HG03439 (cell line): Measurements from ENCODE around the gene KLC4.

Experiments used
- ATAC-seq: cut with Tn5 transposase; IDR thresholded peaks from one replicate; pipeline ENCODE4 v1.9.1; 2021; ENCODE audit warnings: mild to moderate bottlenecking, moderate library complexity; ENCODE audit not compliant: unreplicated experiment

The KLC4 gene

DNA sequence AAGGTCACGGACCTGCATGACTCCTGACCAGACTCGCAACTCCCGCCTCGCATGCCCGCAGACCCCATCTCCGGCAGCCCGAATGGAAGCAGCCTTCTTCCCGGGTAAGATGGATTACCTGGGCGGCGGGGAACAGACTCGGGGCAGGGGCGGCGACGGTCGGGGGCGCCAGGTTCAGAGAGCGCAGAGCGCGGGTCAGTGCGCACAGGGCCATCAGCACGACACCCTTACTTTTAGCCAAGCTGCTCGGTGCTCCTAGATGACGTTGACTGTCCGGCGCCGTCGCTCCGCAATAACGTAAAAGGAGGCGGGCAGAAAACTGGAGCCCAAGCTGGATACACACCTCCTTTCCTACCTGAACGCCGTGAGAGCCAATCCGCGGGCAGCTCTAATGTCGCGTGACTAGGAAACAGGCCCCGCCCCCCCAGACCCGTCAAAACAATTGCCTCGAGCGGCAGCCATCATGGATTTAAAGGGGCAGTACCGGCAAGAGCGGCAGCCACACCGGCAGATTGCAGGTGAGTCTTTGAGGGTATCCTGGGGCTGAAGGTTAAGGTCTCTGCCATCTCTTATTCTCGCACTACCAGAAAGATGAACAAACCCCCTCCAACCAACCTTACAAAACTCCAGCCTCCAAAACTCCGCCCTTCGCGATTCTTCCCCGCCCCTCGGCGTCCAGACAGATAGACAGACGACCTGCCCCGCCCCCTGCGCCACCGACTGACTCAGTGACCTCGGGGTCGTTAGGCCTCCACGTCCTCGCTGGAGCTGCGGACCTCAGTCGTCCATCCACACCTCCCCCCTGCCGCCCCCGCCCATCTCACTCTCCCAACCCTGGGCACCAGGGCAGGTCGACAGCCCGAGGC, at the start of gene KLC4, which contains the start of gene MRPL2:
Gene KLC4, plus strand, starts transcription at position 464 of the 866 bp plus-strand sequence. CDS start 1,705 bp downstream, outside the sequence.
Gene MRPL2, minus strand, starts transcription at position 267 of the 866 bp plus-strand sequence. Its CDS starts 53 bp downstream, at position 214.
- peak; percentile 90 for ATAC-seq

DNA sequence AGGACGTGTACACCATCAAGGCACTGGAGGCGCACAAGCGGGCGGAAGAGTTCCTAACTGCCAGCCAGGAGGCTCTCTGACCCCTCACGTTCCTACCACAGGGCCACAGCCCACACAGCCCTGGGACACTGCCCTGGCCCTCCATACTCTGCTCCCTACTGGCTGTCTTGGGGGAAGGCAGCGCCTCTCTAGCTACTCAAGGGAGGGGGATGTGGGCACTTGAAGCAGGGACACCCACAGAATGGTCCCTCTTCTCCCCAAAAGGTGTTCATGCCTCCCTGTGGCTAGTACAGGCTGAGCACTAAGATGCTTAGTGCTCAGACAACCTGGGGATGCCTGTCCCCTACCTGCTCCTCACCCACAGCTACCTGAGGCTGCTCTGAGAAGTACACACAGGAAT, 48.2 kb upstream of the KLC4 start:
- no peak for ATAC-seq

DNA sequence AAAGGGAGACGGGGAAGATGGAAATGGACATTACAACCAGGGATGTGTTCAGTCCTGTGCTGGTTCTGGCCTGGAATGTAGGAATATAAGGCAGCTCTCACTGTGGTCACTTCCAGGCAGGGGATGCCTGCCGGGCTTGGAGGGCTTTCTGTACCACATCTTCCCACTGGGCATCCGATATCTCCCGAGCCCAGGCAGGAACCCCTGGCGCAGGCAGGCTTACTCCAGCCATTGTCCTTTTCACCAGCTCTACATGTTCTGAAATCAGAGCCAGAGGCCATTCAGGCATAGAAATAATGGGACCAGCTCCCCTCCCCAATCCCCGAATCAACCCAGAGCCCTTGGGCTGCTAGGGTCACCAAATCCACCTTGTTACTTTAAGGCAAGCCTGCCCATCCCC, 47.1 kb upstream of the KLC4 start:
- no peak for ATAC-seq

DNA sequence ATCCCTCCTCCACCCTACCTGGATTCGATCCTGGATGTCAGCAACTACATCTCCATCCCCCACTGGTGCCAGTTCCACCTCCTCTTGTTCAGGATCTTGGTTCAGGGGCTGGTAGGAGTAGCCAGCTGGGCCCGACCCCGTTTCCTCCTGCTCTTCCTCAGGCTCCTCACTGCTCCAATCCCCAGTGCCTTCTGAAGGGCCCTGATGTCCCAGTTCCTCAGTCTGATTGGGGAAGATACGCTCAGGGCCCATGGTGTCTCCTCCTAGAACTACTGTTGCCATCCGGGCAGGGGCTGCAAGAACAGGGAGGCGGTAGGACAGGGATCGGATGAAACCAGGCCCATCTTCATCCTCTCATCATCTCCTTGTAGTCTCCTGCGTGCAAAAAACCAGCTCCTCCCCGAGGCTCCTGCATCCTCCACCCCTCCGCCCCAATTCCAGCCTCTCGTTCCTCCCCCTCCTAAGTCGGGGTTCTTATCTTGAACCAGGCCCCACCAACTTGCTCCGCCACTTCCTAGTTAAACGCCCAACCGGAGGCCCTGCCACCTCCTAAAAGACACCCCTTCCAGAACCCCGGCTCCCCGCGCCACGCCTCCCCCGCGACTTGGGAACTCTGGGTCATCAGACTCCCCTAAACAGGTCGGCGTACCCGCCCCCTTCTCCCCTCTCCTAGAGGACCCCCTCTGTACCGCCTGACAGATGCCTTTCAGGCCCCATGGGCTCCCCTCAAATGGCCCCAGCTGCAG, 46.2 kb upstream of the KLC4 start:
- ATAC-seq, result peak; percentile 0

DNA sequence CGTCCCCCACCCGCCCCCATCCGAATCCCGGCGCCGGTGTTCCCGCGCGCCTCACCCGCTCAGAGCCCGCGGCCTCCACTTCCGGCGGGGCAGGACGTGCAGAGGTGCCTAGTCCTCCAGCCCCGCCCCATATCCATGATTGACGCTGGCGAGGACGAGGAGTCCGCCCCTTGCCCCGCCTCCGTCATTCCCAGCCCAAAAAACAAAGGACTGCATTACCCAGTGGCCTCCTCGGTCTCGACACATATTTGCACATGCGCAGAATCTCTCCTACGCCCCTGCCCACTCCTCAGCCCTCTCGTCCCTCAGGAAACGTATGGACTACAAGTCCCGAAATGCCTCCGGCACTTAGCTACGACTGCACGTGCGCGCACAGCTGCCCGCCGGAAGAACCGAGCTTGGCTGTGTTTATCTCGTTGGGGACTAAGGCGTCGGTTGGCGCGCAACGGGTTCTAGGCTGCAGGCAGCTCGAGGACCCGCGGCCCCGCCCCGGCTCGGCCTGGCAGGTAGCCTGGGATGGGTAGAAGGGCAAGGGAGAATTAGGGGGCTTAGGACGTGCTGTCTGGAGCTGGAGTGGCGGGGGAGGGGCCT, 45.5 kb upstream of the KLC4 start, which contains the start of the genes KLHDC3 and MEA1:
Gene KLHDC3, plus strand, starts transcription at position 407 of the 591 bp plus-strand sequence. CDS start 2,944 bp downstream, outside the sequence.
Gene MEA1, minus strand, starts transcription at position 104 of the 591 bp plus-strand sequence. CDS start 133 bp downstream, outside the sequence.
- peak; percentile 92 for ATAC-seq

DNA sequence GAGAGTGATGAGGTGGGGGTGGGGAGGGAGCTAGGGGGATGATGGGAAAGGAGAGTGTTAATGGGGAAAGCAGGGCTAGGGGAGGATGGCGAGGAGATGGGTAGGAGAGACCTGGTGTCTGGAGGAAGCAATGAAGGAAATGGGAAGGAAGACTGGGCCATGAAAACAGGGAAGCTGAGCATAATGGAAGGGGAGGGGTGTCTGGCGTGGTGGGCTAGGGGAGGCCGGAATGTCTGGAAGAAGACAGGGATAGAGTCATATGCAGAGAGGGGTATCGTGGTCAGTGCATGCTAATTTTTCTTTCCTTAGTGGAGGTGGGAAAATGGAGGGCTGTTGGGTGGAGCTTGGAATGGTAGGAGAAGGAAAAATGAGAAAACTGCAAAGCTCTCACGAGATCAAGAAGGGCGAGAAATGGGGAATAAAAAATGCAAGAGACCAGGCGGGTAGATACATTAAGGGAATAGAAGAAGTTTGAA, 45.0 kb upstream of the KLC4 start:
- ATAC-seq, result no peak

DNA sequence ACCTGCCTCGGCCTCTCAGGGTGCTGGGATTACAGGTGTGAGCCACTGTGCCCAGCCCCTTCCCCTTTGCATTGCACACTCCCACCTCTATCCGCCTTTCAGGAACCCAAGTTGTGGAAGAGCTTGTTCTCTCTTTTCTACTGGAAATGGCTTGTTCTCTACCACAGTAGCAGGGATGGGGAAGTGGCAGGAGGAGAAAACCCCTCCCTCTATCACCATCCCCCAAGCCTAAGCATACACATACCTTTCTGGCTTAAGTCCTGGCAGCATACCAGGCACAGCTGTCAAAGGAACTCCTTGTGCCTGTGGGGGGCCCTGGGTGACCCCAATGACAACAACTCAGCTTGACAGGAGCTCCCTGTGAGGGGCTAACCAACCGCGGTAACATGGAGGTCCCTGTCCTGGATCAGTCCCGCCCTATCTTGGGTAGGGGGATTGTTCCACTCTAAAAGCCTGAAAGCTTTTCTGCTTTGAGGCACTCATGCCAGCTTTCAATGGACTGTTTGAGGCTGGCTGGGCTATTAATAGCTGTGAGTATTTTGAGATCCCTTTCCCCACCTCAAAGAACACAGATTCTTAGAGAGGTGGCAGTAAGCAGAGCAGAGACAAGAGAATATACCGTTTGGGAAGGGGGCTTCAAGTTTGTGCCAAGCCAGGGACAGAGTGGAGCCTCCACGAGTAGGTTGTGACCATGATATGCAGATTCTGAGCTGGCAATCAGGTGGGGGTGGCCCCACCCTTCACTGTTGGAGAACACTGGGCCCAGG, 43.1 kb upstream of the KLC4 start:
- no peak for ATAC-seq

DNA sequence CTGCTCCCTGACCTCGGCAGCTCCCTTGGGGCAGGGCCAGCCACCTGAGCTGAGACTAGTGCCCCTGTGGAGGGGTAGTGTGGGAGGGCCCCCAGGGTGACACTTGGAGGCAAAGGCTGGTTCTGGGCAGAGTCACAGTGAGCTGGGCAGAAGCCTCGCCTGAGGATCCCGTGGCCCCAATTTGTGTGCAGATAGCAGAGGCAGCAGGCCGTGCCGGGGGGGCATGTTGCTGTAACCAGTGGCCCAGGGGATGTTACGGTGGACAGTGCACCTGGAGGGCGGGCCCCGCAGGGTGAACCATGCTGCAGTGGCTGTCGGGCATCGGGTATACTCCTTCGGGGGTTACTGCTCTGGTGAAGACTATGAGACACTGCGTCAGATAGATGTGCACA, 42.5 kb upstream of the KLC4 start:
- no peak for ATAC-seq

DNA sequence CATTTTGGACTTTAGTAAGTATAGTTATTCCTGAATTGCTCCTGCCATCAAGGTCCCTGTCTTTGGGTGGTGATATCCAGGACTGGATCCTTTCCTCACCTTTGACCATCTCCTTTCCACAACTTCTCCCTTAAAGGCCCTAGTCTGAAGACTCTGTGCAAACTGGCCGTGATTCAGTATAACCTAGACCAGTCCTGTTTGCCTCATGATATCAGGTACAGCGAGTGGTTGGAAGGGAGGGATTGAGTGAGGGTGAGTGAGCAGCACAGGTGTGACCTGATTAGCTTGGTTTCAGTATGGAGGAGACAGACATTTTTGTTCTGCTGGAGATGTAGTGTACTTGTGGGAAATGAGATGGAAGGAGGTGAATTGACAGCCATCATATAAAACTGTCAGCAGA, 40.3 kb upstream of the KLC4 start:
- no peak for ATAC-seq

DNA sequence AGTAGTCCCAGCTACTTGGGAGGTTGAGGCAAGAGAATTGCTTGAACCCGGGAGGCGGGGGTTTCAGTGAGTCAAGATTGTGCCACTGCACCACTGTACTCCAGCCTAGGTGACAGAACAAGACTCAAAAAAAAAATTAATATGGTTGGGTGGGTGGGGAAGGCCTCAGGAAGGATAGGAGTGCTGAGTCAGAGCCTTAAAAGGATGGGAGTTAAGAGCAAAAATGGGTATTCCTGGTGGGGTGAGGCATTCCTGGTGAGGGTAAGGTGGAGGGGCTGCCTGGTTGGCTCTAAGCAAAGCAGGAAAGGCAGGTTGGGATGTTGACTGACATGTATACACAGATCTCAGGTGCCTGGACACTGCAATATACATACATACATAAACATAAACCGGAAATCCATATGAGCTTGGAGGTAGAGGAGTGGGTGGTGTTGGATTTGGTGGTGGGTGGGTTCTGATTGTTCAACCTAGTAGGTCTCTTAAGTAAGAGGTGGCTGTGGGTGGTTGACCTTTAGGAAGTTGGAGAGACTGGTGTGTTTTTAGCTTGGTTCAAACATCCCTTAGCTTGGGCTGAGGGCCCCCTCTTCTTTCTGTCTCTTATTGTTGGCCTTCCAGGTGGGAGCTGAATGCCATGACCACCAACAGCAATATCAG, 39.3 kb upstream of the KLC4 start:
- ATAC-seq, result no peak

DNA sequence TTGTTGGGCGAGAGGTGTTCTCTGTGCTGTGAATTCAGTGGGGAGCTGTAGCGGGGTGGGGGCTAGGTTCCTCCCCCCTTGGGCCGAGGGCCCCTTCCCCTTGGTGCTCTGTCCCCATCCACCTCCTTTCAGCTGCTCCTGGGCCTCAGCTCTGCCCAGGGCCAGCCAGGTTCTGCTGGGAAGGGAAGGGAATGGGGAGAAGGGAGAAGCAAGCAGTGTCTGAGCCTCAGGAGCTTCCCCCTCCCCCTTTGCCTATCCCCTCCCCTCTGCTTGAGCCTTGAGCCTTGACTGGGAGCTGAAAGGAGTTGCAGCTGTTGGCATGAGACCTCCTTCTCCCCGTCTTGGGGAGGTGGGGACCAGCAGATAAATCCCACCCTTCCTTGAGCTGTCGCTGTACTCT, 38.6 kb upstream of the KLC4 start:
- ATAC-seq, result no peak

DNA sequence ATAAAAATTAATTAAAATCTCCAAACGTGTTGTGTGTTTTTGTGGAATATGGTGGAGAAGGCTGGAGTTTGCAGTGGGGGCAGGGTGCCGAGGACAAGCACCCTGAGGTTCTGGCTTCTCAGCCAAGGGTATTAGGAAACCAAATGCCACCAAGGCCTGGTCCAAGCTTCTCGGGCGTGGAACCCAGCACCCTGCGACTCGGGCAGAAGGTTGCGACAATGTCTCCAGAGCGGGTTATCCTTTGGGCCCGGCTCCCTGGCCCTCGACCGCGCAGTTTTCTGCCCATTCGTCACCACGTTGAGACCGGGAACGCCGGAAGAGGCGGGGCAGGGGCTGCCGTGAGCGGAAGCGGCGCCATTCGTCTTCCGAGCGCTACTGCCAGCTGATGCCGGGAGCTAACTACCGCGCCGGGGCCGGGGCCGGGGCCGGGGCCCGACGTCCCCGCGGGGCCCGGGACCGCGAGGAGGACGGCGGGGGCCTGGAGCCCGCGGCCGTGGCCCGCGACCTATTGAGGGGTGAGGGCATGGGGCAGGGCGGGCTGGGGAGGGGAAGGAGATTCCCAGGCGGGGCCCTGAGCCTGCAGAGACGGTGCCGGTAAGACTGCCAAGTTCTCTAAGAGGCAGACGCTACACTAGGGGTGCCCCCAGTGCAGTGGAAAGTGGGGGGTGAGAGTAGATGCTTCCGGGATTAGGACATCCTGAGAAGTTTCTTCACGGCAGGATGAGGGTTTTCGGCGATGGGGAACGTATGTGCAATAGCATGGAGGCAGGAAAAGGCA, 38.0 kb upstream of the KLC4 start, which contains the start of gene RRP36:
Gene RRP36, plus strand, starts transcription at position 354 of the 778 bp plus-strand sequence. Its CDS starts 32 bp downstream, at position 386.
- ATAC-seq, result no peak

DNA sequence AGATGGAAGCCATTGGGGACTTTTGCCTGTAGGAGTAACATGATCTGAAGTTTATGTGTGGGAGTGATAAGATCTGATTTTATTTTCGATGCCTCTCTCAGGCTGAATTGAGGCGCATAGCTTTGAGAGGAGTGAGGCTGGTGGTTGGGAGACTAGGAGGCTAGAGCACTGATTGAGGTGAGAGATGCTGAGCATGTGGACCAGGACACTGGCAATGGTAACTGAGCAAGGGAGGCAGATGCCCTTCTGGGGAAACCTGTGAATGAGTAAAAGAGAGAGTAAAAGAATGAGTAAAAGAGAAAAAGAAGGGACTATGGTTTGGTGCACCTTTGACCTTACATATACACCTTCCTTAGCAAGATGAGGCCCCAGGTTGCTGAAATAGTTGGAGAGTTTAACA, 35.0 kb upstream of the KLC4 start:
- no peak for ATAC-seq

DNA sequence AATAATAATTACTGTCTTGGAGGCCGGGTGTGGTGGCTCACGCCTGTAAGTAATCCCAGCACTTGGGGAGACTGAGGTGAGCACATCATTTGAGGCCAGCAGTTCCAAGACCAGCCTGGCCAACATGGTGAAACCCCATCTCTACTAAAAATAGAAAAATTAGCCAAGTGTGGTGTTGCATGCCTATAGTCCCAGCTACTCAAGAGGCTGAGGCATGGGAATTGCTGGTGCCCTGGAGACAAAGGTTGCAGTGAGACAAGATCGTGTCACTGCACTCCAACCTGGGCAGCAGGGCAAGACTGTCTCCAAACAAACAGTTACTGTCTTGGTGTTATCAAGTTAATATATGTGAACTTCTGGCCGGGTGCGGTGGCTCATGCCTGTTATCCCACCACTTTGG, 33.1 kb upstream of the KLC4 start:
- no peak for ATAC-seq

DNA sequence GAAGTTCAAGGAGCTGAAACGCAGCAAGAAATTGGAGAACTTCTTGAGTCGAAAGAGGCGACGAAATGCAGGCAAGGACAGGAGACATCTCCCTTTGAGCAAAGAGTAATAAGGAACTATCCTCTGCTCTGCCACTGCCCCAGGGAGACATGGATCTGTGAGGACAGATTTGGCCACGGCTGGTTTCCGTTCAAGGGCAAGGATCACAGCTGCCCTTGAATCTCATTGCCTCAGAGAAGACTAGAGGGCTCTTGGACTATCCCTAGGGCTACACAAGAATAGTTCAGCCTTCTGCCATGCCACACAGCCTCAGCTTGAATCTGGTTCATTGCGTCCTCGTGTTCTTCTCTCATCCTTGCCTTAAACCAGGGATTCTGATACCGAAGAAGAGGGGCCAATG, 30.3 kb upstream of the KLC4 start:
- no peak for ATAC-seq

DNA sequence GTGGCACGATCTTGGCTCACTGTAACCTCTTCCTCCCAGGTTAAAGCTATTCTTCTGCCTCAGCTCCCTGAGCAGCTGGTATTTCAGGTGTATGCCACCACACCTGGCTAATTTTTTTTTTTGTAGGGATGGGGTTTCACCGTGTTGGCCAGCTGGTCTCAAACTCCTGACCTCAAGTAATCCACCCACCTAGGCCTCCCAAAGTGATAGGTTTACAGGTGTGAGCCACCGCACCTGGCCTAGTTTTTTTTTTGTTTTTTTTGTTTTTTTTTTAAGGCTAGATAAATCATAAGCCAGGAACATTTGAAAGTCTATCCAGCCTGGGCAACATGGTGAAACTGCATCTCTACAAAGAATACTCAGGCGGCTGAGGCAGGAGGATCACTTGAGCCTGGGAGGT, 27.1 kb upstream of the KLC4 start:
- ATAC-seq, result no peak

DNA sequence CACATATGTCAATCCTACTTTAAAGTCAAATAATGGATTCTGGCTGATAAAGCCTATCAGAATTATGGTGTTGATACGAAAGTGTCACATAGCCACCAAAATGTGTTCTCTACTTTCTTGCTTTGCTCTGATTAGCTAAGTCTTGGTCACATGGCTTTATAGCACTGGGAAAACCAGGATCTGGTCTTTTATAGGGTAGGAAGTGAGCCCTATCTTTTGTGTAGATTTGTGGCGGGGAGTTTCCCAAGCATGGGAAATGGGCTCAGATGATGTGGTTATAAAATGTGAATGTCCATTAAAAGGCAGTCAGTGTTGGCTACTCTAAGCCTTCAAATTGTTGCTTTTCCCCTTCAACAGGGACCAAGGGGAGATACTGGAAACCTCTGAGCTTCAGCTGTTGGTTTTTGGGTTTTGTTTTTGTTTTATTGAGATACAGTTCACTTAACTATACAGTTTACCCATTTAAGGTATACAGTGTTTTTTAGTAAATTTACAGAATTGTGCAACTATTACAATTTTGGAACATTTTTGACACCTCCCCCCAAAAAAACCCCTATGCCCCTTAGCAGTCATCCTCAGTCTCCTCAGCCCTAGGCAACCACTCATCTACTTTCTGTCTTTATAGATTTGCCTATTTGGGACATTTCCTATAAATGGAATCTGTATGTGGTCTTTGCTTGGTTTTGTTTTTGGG, 25.8 kb upstream of the KLC4 start:
- ATAC-seq, result no peak

DNA sequence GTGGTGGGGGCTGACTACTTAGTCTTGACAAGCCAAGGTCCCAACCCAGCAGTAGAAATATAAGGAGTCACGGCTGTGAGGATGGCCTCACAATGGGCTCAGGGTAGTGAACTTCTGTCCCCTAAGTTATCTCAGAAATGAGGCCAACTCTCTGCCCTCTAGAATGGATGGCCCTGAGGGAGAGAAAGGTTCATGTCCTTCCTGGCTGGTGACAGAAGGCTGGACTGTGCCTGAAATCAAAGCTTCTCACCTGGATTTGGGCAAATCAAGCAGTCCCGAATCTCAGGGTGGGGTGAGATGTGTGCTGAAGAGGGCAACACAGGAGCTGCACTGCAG, 25.3 kb upstream of the KLC4 start:
- no peak for ATAC-seq
